CD4-positive, alpha-beta T cell treated with Interleukin-21 for 1 hour (primary cell): Measurements from ENCODE around the gene ZNF691.
"Not testable (repeated sequence)": the region's sequence is repeated elsewhere in the genome, so short reads cannot be mapped to it uniquely, and the experiment has no call there.

Experiments used
- DNase-seq: peaks from one replicate; pipeline ENCODE4 v3.0.0-alpha.2; 2020

Gene ZNF691

DNA sequence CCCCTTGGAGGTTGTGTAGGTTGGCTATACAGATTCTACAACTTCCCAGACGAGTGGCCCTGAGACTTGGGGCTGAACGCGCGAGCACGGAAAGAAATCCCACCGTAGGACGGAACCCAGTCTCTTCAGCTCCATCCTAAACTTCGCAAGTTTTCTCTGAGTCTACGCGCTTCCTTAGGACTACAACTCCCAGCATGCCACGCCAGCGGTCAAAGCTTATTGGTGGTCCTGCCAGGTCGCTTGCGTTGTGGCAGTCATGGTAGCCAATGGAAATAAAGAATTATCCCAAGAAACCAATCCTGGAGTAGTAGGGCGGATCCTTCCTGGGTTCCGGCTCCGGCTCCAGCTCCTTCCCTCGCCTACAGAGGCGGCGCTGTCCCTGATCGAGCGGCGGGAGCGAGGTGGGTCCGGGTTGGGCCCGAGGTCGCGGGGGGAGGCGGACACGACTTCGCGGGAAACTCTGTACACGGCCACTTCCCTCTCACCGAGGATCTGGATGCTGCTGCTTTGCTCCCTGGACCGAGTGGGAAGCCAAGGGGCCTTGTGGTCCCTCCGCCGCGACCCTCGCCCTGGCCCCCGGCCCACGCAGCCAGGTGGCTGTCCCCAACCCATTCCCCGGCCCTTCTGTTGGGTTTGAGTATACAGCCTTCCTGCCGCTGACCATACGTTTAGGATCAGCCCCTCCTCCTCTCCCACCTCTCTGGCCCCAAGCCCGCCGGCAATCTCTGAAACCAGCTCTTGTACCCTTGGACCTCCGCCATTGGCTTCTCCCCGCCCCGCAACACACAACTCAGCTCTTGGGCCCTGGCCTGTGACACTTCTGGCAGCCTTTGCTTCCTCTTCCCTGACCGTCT, at the start of gene ZNF691:
ZNF691 (plus strand) TSS at position 357 of the 854 bp plus-strand sequence. CDS start 3,046 bp downstream, outside the sequence.
- DNase-seq, result peak; percentile 94

DNA sequence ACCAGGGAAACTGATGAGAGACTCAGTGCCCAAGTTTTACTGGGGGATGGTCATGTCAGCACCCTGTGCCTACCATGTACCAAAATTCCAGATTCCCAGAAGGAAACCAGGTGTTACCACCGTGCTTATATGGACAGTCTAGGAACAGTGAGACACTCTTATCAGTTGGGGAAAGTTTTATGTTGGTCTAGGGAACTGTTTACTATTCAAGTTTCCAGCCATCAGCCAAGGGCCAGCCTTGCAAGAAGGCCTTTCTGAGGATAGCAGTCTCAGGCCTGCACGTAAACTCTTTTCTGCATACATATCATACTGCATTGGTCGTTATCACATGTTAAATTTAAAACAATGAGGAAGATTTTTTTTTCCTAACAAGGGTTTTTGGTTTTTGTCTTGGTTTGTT, 49.0 kb upstream of the ZNF691 start:
- DNase-seq, result no peak

DNA sequence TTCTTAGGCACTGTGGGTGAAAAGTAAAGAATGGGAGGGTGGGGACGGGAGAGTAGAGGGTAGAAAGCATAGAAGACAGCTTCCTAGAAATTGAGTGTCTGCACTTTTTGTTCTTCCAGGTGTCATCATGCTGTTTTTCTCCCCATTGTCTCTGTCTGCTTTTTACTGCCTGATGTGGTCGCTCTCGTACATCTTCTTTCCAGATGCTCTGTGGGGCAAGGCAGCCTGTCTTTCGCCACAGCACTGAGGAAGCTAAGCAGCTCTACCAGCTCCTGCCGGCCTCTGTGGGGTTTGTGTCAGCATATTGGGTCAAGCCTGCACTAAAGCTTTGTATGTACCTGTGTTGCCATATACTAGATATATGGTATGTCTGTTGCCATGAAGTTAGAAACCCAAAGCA, 48.4 kb upstream of the ZNF691 start:
- DNase-seq, result no peak

DNA sequence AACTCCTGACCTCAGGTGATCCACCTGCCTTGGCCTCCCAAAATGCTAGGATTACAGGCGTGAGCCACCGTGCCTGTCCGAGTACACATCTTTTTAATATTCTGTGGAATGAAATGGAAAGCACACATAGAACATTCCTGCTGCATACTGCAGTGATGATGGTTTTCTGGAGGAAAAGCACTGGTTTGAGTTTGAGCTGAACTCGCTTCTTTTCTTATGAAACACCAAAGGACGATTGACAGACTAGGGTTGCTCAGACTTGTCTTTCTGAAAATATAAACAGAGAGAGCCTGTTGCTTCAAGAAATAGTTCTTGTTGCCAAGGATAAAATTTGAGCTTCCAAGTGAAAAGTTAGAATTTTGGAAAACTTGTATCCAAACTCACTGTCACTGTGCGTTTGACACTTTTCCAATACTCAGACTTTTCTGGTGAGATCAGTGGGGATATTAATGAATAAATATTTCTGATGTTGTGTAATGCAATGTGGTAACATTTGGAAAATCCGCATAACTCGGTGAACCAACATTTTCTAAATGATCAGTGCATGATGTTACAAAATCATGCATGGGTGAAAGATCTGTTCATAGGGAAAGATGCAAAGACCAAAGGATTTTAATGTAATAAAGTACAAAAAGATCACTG, 44.5 kb upstream of the ZNF691 start:
- DNase-seq, result no peak

DNA sequence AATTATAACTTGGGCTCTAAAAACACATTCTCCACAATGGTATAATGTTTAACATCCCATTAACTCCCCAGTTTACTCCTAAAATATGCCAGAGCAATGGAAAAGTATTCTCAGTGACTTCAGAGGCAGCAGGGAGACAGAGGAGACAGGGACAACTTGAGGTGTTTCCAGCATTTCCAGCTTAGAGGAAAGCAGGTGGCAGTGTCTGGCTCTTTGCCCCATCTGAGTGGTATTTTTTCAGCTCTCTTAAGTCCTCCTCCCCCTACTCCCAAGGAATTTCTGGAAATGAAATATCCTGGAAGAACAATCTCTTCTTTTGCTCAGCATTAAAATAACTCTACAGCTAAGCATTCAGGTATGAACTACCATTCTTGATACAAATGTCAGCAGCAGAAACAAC, 40.2 kb upstream of the ZNF691 start:
- DNase-seq, result no peak

DNA sequence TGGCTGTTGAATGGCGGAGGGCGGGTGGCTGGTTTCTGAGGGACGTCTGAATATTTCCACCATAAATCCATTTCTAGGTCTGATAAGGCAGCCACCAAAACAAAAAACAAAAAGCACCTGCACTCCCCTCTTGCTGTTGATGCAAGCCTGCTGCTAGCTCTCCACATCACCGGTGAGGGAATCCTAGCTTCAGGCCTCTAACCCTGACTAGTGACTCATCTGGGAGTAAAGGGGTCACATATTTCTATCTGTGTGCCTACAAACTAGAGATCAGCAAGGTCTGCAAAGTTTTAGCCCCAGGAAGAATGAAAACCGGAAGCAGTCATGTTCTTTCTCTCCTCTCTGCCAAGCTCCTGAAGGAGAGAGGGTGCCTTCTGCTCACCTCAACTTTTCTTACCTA, 39.8 kb upstream of the ZNF691 start:
- DNase-seq, result no peak

DNA sequence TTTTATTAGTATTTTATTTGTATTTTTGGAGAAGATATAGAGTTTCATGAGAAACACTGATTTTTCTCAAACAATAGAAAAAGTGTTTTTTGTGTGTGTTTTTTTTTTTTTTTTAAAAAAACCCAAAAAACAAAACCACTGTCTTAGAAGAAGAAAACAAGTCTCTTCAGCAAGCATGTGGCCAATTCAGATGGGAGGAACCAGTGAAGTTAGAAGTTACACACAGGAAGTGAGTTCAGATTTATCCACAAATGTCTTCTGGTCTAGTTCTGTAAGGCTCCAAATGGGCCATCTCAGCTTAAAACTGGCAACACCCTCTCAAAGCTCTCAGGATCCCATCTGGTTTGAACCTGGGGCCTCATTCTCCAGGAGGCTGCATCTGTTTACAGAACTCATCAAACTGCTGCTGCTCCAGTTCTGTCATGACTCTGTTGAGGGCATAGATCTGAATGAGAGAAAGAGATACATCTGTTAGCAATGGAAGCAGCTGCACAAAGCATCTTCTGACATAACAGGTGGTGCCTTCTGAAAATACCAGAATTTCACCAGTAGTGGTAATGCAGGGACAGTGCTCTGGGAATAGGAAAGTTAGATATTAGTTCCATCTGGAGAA, 39.3 kb upstream of the ZNF691 start:
- DNase-seq, result no peak

DNA sequence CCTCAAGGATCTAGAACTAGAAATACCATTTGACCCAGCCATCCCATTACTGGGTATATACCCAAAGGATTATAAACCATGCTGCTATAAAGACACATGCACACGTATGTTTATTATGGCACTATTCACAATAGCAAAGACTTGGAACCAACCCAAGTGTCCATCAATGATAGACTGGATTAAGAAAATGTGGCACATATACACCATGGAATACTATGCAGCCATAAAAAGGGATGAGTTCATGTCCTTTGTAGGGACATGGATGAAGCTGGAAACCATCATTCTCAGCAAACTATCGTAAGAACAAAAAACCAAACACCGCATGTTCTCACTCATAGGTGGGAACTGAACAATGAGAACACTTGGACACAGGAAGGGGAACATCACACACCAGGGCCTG, 31.6 kb upstream of the ZNF691 start:
- DNase-seq, result not testable (repeated sequence)

- DNase-seq, result no peak
Measured at GRCh38 chr1:42815941-42816584, 30.4 kb upstream of the ZNF691 start.

GRCh38 chr1:42816585-42817439, 29.6 kb upstream of the ZNF691 start, which contains the start of the genes ERMAP and SVBP:
Gene ERMAP, plus strand, starts transcription at chr1:42817122. Its CDS starts 13,327 bp downstream, at chr1:42830449.
Gene SVBP, minus strand, starts transcription at chr1:42817397. Its CDS starts 853 bp downstream, at chr1:42816544.
- peak; percentile 93 for DNase-seq

DNA sequence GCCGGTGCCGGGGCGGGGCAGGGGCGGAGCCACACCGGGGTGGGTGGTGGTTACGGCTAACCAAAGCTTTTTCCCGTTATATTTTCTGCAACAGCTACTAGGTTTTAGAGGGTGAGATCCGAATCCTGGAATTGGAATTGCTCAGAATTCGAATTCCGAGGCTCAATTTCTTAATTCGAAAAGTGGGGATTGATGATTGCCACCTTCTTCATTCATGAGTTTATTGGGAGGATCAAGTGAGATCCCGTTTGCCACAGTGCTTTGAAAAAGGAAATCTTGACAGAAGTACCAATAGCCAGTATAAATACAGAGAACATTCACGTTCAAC, 29.0 kb upstream of the ZNF691 start:
- DNase-seq, result no peak

- no peak for DNase-seq
Measured at GRCh38 chr1:42817976-42818375, 28.4 kb upstream of the ZNF691 start.

DNA sequence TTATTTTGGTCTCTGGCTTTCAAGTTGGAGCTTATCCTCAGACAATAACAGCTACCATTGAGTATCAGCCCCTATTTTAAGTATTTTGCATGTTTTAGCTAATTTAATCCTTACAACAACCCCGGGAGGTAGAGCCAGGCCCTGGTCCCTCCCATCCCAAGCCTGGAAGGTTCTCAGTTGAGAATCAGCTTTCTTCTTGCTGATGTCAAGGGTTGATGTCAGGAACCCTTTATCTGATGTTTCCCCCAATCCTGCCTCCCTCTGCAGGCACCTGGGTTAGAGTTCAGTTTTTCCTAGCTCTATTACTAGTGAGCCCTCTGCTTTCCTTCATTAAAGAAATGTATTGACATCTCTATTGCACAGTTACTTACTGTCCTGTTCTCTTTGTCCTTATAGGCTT, 25.6 kb upstream of the ZNF691 start:
- no peak for DNase-seq

DNA sequence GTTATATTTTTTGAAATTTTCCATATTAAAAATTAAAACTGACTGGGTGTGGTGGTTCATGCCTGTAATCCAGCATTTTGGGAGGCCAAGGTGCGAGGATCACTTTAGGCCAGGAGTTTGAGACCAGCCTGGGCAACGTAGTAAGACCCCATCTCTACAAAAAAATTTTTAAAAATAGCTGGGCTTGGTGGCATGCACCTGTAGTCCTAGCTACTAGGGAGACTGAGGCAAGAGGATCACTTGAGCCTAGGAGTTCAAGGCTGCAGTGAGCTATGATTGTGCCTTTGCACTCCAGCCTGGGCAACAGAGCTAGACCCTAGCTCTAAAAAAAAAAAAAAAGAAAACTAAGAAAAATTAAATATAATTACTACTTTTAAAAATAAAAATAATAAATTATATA, 24.7 kb upstream of the ZNF691 start:
- DNase-seq, result no peak

DNA sequence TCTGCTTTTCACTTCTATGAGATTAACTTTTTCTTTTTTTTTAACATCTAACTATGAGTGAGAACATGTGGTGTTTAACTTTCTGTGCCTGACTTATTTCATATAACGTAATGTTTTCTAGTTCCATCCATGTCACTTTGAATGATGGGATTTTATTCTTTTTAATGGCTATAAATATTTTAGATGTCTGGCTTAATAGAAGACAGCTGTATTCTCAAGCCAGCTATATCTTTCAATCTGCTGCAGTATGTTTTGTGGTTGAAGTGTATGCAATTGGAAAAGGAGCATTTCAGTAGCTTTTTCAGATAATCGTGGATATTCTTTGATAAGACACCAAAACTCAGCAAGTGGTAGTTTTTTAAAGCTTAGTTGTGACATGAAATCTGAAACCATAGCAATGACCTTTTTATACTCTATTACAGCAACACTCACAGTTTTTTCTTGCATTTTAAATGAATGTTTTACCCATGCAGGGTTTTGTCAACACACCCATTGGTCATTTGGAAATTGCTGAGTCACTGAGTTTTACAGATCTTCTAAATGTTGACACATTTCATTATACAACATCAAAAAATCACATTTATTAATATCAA, 23.5 kb upstream of the ZNF691 start:
- DNase-seq, result no peak

DNA sequence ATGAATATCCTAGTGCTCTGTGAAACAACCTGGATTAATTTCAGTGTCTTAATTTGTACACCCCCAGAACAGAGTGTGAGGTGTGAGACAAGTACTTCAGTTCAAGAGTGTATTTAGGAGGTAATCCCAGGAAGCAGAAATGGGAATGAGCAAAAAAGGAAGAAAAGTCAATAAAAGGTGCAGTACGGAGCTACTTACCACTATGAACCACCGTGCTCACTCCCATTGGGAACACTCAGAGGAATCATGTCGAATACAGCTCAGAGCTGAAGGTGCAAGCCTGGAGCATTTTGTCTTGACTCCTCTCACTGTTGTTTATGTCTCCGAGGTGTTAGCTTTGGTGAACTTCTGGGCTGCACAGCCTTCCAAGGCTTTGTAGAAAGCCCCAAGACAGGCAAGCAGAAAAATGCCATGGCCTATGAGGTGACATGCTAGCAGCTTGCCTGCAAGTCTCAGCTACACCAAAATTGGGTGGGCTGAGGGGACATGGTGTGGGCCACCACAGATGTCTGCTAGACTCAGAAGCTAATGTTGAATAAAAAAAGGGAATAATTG, 21.9 kb upstream of the ZNF691 start:
- DNase-seq, result no peak

DNA sequence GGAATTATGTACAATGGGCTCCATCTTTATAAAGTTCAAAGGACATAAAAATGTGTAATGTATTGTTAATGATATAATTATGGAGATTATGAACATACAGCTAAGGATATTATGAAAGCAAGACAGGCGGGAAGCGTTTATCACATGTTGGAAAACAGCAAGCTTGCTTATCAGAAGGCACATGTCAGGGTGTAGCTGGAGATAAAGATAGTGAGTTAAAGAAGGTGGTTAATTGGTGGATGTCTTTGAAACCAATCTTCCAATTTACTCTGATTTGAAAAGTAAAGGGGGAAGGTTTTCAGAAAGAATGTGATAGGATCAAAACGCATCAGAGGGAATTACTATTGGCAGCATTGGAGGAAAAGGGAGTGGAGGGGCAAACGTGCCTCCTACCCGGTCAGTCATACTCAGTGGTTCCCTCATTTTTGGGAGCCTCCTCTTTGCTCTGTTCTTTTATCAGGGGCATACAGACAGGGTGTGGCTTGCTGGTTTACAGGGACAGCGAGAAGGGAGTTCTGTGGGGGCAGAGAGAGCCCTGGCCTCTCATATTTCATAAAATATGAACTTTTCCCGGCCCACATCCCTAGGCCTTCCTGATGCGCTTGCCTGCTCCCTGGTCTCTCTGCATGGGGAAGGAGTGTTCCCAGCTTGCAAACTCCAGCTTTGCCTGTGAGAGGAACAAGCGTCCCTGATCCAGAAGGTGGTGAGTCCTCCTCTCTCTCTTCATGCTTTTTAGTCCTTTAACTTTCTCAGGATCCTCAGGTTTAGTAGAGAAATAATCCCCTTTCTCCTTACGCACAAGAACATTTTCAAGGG, 21.2 kb upstream of the ZNF691 start:
- no peak for DNase-seq

DNA sequence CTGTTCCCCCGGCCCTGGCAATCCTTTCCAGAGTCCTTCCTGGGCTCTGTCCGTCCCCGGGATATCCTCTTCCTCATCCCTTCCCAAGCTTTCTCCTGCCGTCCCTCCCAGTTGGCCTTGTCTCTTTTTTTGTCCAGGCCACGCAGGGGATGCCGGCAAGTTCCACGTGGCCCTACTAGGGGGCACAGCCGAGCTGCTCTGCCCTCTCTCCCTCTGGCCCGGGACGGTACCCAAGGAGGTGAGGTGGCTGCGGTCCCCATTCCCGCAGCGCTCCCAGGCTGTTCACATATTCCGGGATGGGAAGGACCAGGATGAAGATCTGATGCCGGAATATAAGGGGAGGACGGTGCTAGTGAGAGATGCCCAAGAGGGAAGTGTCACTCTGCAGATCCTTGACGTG, 15.8 kb upstream of the ZNF691 start:
- DNase-seq, result no peak

- no peak for DNase-seq
Measured at GRCh38 chr1:42831273-42831672, 15.1 kb upstream of the ZNF691 start.

- DNase-seq, result no peak
Measured at GRCh38 chr1:42832641-42833240, 13.7 kb upstream of the ZNF691 start.
